GM18499 (cell line): ENCODE measurements around the gene PRUNE2.
A peak's percentile ranks its signal among the peaks of the same experiment; 100 is the strongest.

Experiments
- ATAC-seq: cut with Tn5 transposase; IDR thresholded peaks from one replicate; pipeline ENCODE4 v1.9.1; 2021; ENCODE audit warnings: moderate number of reproducible peaks; ENCODE audit not compliant: insufficient read depth, unreplicated experiment

The PRUNE2 gene

DNA sequence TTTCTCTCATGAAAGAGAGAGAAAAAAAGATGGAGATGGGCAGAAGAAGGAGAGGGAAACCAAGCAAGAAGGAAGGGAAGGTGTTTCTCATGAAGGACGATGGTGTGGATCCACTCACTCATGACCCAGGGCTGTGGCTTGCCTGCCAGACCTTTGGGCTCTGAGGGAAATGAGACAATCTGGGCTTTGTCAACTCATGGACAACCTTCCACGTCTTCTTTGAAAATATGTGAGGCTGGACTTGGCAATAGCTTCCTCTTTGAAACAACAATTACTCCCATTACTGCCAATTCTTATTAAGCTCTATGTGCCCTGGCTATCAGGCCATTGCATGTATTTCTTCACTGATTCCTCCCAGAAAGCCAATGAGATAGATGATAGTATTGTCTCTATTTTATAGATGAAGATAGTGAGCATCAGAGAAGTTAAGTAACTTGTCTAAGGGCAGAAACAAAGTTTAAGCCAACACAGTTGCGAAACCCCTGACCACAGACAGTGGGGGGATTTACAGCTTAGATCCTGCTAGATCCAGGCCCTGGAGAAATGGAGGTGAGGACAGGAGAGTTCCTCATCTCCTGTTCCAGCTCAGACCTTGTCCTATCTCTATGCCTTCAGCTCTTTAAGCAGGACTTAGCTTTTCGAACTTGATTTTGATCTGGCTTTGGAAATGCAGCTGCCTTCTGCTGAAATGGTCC, 314.5 kb downstream of the PRUNE2 start:
- ATAC-seq: no peak

DNA sequence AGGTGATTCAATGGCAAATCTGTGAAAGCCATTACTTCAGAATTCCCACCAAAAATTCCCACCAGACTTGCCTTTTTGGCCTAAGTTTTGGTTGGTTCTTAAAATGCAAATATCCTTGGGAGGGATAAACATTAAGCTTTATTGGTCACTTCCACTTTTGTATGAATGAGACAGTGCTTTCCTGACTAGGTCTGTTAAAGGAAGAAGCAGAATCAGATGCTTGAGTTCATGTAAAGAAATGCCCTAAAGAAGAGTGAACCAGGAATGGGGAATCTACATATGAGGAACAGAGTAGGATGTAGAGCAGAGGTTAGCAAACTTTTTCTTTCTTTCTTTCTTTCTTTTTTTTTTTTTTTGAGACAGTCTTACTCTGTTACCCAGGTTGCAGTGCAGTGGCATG, 317.6 kb downstream of the PRUNE2 start:
- no peak for ATAC-seq

DNA sequence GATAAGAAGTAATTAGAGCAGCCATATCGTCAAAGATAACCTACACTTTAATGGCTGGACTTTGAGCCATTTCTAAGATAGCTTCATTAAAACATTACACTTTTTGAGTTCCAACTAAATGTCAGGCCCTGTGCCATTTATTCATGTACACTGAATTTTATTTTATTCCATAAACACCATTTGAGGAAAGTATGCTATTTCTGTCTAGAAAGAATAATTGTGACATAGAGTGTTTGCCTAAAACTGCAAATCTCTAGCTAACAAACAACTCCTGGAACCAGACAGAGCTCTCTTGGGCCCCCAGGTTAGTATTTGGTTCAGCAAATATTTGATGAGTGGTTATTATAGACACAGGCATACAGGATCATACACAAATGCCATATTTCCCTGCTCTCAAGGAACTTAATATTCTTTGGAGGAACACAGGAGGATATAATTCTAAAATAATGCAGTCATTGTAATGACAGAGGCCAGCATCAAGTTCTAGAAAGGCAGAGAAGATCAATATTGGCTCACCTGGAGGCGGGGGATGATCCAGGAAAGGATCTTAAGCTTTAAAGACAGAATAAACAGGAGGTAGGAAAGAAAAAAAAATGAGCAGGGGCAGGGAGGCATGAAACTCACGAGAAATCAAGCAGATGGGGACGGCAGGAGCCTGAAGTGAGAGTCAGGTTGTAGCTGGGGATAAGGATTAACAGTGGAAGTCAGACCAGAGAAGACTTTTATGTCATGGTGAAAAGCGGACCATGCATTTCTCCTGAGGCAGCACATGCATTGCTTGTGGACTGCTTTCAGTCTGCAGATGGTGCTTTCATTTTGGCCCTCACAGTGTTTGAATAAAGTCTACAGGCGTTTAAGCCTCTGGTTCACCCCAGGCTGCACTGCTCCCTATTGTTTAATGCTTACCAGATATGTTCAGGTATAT, 319.3 kb downstream of the PRUNE2 start:
- no peak for ATAC-seq

DNA sequence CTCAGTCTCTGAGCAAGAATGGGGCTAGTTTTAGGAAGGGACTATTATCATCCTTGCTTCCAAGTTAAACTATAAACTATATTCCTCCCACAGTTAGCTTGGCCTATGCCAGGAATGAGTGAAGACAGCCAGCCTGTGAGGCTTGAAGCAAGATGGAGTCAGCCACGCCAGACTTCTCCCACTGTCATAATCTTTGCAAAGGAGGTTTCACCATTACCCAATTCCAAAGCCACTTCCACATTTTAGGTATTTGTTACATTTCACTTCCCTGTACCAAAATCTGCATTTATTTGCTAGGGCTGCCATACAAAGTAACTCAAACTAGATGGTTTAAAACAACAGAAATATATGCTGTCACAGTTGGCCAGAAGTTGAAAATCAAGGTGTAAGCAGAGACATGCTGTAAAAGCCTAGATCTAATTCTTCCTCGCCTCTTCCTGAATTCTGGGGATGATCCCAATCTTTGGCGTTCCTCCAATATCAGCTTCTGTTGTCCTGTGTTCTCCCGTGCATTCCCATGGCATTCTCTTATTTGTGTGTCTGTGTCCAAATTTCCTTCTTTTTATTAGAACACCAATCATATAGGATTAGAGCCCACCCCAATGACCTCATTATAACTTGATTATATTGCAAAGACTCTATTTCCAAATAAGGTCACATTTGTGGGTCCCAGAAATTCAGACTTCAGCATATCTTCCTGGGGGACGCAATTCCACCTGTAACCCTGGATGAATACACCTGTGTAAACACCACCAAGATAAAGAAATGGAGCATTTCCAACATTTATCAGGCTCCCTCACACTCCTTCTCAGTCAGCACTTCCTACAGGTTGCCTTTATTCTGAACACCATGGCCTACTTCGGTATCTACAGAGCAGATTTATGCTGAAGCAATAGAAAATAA, 320.2 kb downstream of the PRUNE2 start:
- ATAC-seq: no peak

DNA sequence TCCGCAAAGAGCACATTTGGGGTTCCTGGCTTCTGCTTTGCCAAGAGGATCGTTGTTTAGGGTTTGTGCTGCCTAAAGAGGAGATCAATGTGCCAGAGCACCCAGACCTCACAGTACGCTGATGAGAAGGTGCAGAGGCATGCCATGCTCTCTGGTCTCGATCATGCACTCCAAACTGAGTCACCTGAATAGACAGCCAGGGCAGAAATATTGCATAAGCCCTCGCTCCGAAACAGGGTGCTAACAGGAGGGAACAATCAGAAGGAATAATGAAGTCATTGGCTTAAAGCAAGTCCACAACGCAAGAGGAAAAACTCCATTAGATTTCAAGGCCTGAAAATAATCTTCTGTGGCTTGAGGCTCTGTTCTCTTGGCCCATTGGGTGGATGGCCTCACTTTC, 322.7 kb downstream of the PRUNE2 start:
- ATAC-seq: no peak

DNA sequence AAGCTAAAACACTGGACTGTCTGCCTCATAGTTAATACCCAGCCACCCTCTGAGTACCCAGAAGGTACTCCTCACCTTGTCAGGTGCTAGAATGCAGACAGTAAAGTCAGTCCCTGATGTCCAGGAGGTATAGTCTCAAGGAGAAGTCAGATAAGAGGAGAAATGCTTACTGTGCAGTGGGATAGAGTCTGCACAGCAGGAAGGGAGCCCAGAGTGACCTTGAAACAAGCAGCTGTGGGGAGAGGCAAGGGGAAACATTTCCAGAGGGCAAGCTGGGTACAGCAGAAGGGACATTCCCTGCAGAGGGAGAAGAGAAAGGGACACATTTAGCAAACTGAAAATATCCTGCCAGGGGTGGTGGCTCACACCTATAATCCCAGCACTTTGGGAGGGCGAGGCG, 324.2 kb downstream of the PRUNE2 start:
- ATAC-seq: no peak

DNA sequence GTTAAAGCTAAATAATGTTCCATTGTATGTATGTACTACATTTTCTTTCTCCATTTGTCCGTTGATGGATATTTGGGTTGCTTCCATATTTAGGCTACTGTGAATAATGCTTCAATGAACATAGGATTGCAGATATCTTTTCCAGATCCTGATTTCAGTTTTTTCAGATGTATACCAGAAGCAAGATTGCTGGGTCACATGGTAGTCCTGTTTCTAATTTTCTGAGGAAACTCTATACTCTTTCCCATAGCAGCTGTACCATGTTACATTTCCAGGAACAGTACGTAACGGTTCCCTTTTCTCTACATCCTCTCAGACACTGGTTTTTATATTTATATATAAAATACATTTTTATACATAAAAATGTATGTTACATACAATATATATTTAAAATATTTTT, 325.1 kb downstream of the PRUNE2 start:
- ATAC-seq: no peak

DNA sequence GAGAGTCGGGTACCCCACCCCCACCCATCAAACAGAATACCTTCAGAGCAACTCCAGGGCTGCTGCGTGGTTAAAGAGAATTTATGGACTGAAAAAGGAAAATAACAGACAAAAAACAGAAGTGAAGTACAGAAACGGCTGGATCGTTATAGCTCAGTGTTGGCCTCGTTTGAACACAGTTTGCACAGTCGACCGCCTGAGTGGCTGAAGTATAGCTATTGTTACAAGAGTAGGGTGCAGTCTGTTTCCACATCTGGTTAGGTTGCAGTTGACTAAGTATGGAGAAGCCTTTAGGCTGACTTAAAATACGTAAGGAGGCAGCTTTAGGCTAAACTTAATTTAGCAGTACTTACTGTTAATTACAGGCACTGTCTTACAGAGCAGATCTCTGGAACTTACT, 325.7 kb downstream of the PRUNE2 start:
- no peak for ATAC-seq

DNA sequence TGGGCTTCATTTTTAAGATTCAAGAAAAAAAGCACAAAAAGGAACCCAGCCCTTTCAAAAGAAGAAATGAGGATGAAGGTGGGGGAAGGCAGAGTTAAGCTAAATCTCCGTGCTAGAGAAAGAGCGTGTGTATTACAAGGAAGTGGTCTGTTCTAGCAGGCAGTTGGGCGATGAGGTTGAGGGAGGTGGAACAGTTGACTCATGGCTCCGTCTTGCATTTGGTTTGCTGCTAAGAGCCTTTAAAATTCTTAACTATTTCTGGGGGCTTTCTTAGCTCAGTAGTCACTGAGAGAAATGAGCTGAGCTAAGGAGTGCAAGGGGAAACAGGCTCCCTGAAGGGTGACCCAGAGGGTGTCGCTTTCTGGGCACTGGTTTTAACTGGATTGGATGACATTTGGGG, 329.6 kb downstream of the PRUNE2 start:
- peak; percentile 68 for ATAC-seq

DNA sequence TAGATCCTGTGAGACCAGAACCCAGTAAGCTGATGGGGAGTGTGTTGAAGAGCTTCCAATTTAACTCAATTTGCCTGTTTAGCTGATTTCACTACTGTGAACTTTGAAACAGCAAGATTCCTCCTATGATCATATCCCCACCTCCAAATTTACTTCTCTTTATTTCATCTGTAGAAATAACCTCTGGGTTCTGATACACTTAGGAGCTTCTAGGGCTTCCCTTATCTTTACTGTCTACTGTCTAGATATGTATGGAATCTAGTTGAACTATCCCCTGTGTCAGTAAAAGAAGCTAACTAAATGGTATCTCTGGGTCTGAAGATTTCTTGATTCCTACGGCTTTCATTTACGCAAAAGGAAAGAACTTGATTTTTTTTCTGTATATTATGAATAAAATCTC, 330.2 kb downstream of the PRUNE2 start:
- no peak for ATAC-seq

DNA sequence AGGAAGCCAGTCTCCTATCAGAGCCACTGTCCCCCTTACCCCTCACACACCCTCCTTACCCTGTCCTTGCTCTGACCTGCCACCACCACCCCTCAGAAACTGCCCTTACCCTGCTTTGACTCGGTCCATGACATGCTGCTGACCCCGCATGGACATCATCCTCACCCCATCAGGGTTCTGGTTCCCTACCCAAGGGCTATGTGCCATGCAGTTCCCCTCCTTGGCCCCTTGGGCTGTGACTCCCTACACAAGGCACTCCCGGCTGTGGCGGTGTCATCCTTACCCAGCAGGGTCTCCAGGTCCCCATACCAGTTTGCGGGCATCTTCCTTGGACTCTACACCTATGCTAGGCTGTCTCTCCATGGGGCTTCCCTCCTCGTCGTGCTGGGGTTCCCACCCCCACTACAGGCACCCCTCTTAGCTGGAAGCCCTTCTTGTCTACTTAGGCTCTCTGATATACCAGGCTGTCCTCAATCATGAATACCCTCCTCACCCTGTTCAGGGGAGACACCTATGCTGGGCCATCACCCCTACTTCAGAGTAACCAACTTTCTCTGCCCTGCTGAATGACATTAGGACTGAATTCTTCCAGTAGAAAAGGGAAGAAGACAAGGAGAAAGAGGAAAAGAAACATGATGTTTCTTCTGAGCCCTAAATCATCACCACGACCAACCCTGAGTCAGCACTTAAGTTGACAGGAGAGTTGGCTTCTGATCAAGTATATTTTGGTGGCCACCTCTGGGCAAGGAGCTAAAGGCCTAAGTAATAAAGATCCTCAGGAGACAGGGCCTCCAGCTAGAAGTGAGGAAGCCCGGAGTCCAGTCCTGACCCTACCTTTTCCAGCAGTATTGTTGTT, 331.8 kb downstream of the PRUNE2 start:
- no peak for ATAC-seq

DNA sequence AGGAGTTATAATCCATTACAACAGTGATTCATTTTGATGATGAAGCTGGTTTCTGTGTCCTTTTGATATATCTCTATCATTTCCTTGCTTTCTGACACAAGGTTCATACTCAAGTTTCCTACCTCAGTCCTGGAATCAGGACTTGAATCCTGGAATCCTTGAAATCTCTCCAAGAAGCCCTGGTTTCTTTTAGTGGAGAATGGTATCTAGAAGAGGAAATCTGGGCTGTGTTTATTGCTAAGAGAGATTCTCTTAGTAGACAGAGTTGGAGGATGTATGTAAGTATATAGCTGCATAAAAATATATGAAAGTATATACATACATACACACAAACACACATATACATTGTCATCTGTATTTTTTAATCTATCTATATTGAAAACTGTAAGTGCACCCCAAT, 332.5 kb downstream of the PRUNE2 start:
- no peak for ATAC-seq

DNA sequence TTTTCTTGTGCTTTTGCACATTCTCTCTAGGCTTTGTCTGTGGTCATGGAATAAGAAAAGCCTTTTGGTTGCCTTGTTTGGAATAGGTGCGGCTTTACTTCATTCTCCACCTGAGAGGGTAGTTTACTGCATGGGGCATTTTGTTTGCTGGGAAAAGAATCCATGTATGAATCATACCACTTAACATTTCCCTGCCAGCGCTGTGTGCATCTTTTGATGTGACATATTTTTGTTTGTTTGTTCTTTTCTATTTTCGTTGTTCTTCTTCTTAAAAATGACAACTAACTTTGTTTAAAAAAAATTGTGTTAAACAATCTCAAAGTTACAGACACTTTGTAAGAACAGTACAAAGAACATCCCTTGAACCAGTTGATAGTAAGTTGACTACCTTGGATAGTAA, 333.8 kb downstream of the PRUNE2 start:
- ATAC-seq: no peak

DNA sequence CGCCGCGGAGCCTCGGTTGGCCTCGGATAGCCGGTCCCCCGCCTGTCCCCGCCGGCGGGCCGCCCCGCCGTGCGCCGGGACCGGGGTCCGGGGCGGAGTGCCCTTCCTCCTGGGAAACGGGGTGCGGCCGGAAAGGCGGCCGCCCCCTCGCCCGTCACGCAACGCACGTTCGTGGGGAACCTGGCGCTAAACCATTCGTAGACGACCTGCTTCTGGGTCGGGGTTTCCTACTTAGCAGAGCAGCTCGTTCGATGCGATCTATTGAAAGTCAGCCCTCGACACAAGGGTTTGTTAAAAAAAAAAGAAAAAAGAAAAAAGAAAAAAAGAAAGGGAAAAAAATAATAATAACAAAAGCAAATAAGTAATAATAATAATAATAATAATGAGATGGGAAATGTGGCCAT, 334.2 kb downstream of the PRUNE2 start:
- ATAC-seq: no peak

DNA sequence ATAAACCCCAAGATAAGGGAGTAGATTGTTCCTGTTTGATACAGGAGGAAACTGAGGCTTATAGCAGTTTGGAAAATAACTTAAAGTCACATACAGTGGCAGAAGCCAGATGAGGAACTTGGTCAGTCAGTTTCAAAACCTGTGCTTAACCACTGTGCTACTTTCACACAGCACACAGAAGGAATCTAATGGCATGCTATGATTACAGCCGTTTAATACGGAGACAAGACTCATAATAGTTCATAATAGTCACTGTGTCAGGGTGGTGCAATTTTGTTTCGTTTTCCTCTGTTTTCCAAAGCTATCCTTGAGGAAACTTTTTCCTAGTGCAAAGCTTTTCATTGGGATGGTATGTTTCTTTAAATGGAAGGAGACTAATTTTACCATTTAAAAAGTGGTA, 334.6 kb downstream of the PRUNE2 start:
- peak; percentile 80 for ATAC-seq

DNA sequence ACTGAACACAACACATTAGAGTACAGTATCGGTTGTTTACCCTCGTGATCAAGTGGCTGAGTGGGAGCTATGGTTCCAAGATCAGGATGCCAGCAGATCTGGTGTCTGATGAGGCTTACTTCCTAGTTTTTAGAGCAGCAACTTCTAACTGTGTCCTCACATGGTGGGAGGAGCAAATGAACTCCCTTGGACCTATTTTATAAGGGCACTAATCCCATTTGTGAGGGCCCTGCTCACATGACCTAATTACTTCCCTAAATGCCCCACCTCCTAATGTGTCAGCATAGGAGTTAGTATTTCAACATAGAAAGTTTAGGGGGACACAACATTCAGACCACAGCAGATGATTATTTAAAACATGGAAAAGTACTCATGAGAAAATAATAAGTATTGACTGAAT, 335.1 kb downstream of the PRUNE2 start:
- ATAC-seq: no peak

DNA sequence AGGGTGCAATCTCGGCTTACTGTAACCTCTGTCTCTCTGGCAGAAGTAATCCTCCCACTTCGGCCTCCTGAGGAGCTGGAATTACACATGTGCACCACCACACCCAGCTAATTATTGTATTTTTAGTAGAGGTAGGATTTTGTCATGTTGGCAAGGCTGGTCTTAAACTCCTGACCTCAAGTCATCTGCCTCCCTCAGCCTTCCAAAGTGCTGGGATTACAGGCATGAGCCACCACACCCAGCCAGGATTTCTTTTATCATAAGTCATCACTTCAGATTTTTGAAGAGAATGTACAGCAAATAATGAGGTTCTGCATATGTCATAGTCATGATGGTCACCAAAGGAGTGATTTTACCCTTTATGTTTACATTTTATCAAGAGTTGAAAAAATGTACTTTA, 338.8 kb downstream of the PRUNE2 start:
- ATAC-seq: no peak

DNA sequence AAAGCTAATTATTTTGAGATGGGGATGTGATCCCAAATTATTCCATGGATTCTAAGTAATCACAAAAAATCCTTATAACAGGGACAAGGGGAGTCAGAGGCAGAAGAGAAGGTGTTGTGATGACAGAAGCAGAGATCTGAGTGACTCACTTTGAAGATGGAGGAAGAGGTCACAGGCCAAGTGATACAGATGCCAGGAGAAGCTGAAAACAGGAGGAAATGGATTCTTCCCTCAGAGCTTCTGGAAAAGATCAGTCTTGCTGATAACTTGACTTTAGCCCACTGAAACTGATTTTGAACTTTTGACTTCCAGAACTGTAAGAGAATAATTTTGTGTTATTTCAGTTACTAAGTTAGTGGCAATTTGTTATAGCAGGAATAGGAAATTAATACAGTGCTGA, 341.6 kb downstream of the PRUNE2 start:
- no peak for ATAC-seq

DNA sequence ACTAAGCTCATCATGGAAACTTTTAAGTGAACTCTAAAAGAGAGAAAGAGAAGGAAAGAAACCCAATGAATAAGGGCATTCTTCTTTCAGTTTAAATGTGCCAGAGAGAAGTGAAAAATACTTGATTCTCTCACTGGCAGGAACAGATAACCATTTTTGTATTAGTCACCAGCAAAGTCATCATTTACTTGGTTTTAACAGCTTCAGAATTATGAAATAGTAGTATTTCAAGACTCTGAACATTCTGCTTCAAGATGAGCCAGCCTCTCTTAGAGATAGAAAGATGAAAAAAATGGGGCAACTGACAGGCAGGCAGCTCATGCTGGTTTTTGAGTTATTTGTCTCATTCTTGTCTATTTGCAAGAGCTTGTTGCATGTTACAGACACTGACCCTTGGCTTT, 343.4 kb downstream of the PRUNE2 start:
- peak; percentile 81 for ATAC-seq

DNA sequence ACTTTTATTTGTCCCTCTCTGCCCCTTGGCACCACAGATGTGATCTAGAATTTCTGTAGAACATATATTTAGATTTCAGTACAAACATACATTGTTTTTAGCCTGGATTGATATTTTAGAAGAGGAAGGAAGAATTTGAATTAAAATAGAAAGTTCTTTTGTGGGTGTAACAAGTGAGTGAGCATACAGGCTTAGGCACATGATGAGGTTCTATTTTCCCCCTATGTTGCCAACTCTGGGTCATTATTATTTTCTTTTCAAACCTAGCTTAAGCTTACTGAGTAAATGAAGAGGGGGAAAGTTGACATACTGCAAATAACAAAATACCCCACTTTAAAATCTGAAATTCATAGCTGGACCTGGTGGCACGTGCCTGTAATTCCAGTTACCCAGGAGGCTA, 344.0 kb downstream of the PRUNE2 start:
- ATAC-seq: peak; percentile 8
